Endothelial cell of umbilical vein (primary cell): Measurements from ENCODE around the gene NEDD4L. TPM values are rescaled to one million over a fixed set of nuclear protein-coding genes. Genes with fewer than 3 reads are reported as not detected.

ENCODE experiments used
- BruUV-seq: library from RNA; stranded (reverse); fragments of 400-500 nt; replicated peaks from 2 replicates; lab custom pipeline; 2021; lab: Mats Ljungman, UMichigan
- CTCF ChIA-PET: fragments of 300-600, 350-600 bp; sonication (Branson Sonifier 250); formaldehyde crosslinking; loops from one replicate; lab custom pipeline; 2021; ENCODE audit warnings: antibody characterized with exemption, inconsistent platforms; lab: Charles Lee
- POLR2A ChIA-PET: fragments of 300-600, 350-600 bp; sonication (Branson Sonifier 250); formaldehyde crosslinking; loops from one replicate; lab custom pipeline; 2021; ENCODE audit warnings: antibody characterized with exemption, inconsistent platforms; lab: Charles Lee
- DNase-seq: peaks from one replicate; pipeline ENCODE4 v3.0.0-alpha.2; 2011; ENCODE audit warnings: low read depth, low spot score
- FAIRE-seq: peaks from 2 replicates; lab custom pipeline; 2011; peaks lifted over from hg19 to GRCh38; lab: Jason Lieb, UNC
- H2AFZ ChIP-seq: 2 replicates; pipeline ENCODE4 v1.6.0; 2012; ENCODE audit warnings: low read depth, low read length, control low read depth, inconsistent platforms
- H3K27ac ChIP-seq: 2 replicates; pipeline ENCODE4 v1.5.1; 2011; ENCODE audit warnings: low read depth, mild to moderate bottlenecking, control low read depth, low read length, moderate library complexity; ENCODE audit not compliant: insufficient read depth
- H3K27me3 ChIP-seq, 2 experiments: 2 replicates each; pipeline versions ENCODE4 v1.6.0 to v1.6.1; 2011; ENCODE audit warnings: low read length in 2 of 2, mixed read lengths in 1 of 2; ENCODE audit not compliant: control insufficient read depth in 2 of 2, insufficient read depth in 2 of 2
- H3K36me3 ChIP-seq, 2 experiments: 2 replicates in 1 of 2; 3 replicates in 1 of 2; pipeline ENCODE4 v1.5.1; 2011; ENCODE audit warnings: low read length in 2 of 2, mild to moderate bottlenecking in 1 of 2, moderate library complexity in 1 of 2; ENCODE audit not compliant: control insufficient read depth in 2 of 2, insufficient read depth in 2 of 2; ENCODE audit errors: extremely low read depth in 1 of 2
- H3K4me1 ChIP-seq: 3 replicates; pipeline ENCODE4 v1.5.1; 2011; ENCODE audit warnings: mild to moderate bottlenecking, low read length; ENCODE audit not compliant: control insufficient read depth, insufficient read depth; ENCODE audit errors: extremely low read depth
- H3K4me2 ChIP-seq: 2 replicates; pipeline ENCODE4 v1.6.1; 2011; ENCODE audit warnings: low read length, control low read depth, mixed read lengths; ENCODE audit not compliant: insufficient read depth
- H3K4me3 ChIP-seq, 3 experiments: fragments of 200-600 bp in 1 of 3; sonication (generic), shearing (Covaris generic) in 1 of 3; replicated peaks in 1 of 3; 2 replicates each; pipeline ENCODE4 v1.5.1; 2011 to 2016; ENCODE audit warnings: control low read depth in 3 of 3, low read length in 3 of 3, mild to moderate bottlenecking in 2 of 3, inconsistent platforms in 1 of 3, low read depth in 1 of 3, moderate library complexity in 1 of 3; ENCODE audit not compliant: insufficient read depth in 1 of 3
- H3K79me2 ChIP-seq: 2 replicates; pipeline ENCODE4 v1.6.0; 2012; ENCODE audit warnings: low read length, inconsistent platforms; ENCODE audit not compliant: control insufficient read depth, insufficient read depth
- H3K9ac ChIP-seq: replicated peaks from 2 replicates; pipeline ENCODE3; 2011; ENCODE audit warnings: low read length, control low read depth; ENCODE audit not compliant: insufficient read depth; ENCODE audit errors: extremely low read depth
- H3K9me1 ChIP-seq: replicated peaks from 3 replicates; pipeline ENCODE4 v1.6.0; 2011; ENCODE audit warnings: mild to moderate bottlenecking, low read length; ENCODE audit not compliant: control insufficient read depth, insufficient read depth; ENCODE audit errors: extremely low read depth
- H3K9me3 ChIP-seq: replicated peaks from 2 replicates; pipeline ENCODE4 v1.5.1; 2012; ENCODE audit warnings: low read length, inconsistent platforms; ENCODE audit not compliant: control insufficient read depth, insufficient read depth
- H4K20me1 ChIP-seq: replicated peaks from 2 replicates; pipeline ENCODE3; 2011; ENCODE audit warnings: mild to moderate bottlenecking, low read length; ENCODE audit not compliant: control insufficient read depth, insufficient read depth; ENCODE audit errors: extremely low read depth
- CTCF ChIP-seq, 2 donors: IDR thresholded peaks; 1 replicate in 1 of 2; 2 replicates in 1 of 2; pipeline ENCODE4 v1.5.1; 2011; ENCODE audit warnings: low read length in 2 of 2, mild to moderate bottlenecking in 2 of 2, moderate library complexity in 2 of 2, control low read depth in 1 of 2, inconsistent platforms in 1 of 2, low read depth in 1 of 2; ENCODE audit not compliant: insufficient read depth in 1 of 2; ENCODE audit errors: extremely low read depth in 1 of 2
- EZH2 ChIP-seq: IDR thresholded peaks from 2 replicates; pipeline ENCODE4 v1.6.1; 2012; ENCODE audit warnings: borderline replicate concordance, low read depth, mild to moderate bottlenecking, moderate library complexity, low read length, inconsistent platforms; ENCODE audit not compliant: severe bottlenecking
- FOS ChIP-seq: IDR thresholded peaks from 2 replicates; pipeline ENCODE4 v1.6.1; 2011; ENCODE audit warnings: mild to moderate bottlenecking, low read length, moderate library complexity, borderline replicate concordance; ENCODE audit not compliant: insufficient read depth
- GATA2 ChIP-seq: IDR thresholded peaks from 2 replicates; pipeline ENCODE4 v1.7.0; 2011; ENCODE audit warnings: low read depth, mild to moderate bottlenecking, moderate library complexity, mixed read lengths, low read length; ENCODE audit not compliant: insufficient read length, insufficient read depth
- JUN ChIP-seq: IDR thresholded peaks from 2 replicates; pipeline ENCODE4 v1.6.1; 2011; ENCODE audit warnings: borderline replicate concordance, low read depth; ENCODE audit not compliant: insufficient read length, insufficient read depth
- MYC ChIP-seq: IDR thresholded peaks from one replicate; pipeline ENCODE4 v1.6.1; 2011; ENCODE audit warnings: mild to moderate bottlenecking, low read depth, low read length
- POLR2A ChIP-seq: IDR thresholded peaks from 2 replicates; pipeline ENCODE4 v1.6.1; 2012; ENCODE audit warnings: low read depth, mild to moderate bottlenecking, control low read depth, low read length
- POLR2AphosphoS5 ChIP-seq: IDR thresholded peaks from 2 replicates; pipeline ENCODE4 v1.6.1; 2012; ENCODE audit warnings: low read depth, mild to moderate bottlenecking, control low read depth, low read length, moderate library complexity; ENCODE audit not compliant: insufficient read depth
- dilution Hi-C: fragments of 300-500 bp; cut with MboI; formaldehyde crosslinking; loops from one replicate; pipeline ENCODE4 v1.15.0; 2019; ENCODE audit warnings: low sequenced_read_pairs; ENCODE audit not compliant: extremely low pct_ligation_motif_present
- intact Hi-C: fragments of 100-400 bp; cut with micrococcal nuclease; formaldehyde crosslinking; loops from one replicate; pipeline ENCODE4 v1.10.0; 2022
- polyA plus RNA-seq, 4 experiments: library from polyadenylated mRNA; depleted of rRNA in 3 of 4; stranded (reverse) in 3 of 4; unstranded in 1 of 4; fragments of >200 nt; gene quantifications; 2 replicates each; pipeline versions ENCODE4 v1.2.1 to v1.2.3, GENCODE V29; 2011 to 2012; ENCODE audit warnings: missing spikeins in 1 of 4
- total RNA-seq: library from RNA; stranded (reverse); gene quantifications from 2 replicates; pipeline ENCODE4 v1.2.3, GENCODE V29; 2021
- TF ChIP-seq, protein P1 (sequence below): IDR thresholded peaks from 2 replicates; pipeline ENCODE4 v1.6.1; 2011; ENCODE audit not compliant: insufficient read depth, insufficient read length

The NEDD4L gene
- total and polyA plus RNA-seq, 2 donors (not counting 3 experiments of a cell fraction or from before 2014, with no cell fraction given), result 20.5 to 78.9 TPM

- dilution Hi-C loops, result no loop called here
These were observed 213.4 kb downstream of the NEDD4L start for GRCh38 chr18:58257461-58257860.

More at GRCh38 chr18:58257461-58257860, 213.4 kb downstream of the NEDD4L start:
- Histone ChIP-seq H3K36me3 (no peaks in the 10 kb centered on the region), H4K20me1 (no peaks in the 10 kb centered on the region), H3K27me3 (no peaks in the 10 kb centered on the region), H3K9me3 (no peaks in the 10 kb centered on the region), H3K79me2 (no peaks in the 10 kb centered on the region), H3K4me3 (no peak overlapping the region), H3K9me1 (no peaks in the 10 kb centered on the region), H3K4me1 (peaks cover under 1% of the 10 kb centered on the region), H2AFZ (no peak overlapping the region), H3K27ac (no peak overlapping the region), H3K4me2 (no peak overlapping the region), H3K9ac (no peak overlapping the region)
- TF ChIP-seq MYC (no peak), JUN (no peak), GATA2 (no peak), FOS (no peak), POLR2A (no peak), CTCF (IDR thresholded peaks at IDR 0.05; ENCODE audit: extremely low read depth in 1 of 2, insufficient read depth in 1 of 2, low read depth in 1 of 2, low read length in 2 of 2) (no peak), POLR2AphosphoS5 (no peak), EZH2 (no peak)
- TF ChIP-seq, protein P1, sequence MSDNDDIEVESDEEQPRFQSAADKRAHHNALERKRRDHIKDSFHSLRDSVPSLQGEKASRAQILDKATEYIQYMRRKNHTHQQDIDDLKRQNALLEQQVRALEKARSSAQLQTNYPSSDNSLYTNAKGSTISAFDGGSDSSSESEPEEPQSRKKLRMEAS, result no peak
- no TSS peak for BruUV-seq
- CTCF ChIA-PET, result interaction anchor here (1.0 to 1.3 kb wide), 3 partner anchors 14 to 59 kb away, joined by 3 to 4 read pairs (median 4); no protein-coding TSS in a partner anchor
- FAIRE-seq, result no peak
- POLR2A ChIA-PET, result no interaction called here
- intact Hi-C loops, result no loop called here
- DNase-seq, result no peak
